Ishikawa (cell line): Measurements from ENCODE around the gene VPS33A.

Experiments used
- CEBPB ChIP-seq: IDR thresholded peaks from 2 replicates; pipeline ENCODE4 v1.6.1; 2012
- CREB1 ChIP-seq: IDR thresholded peaks from 2 replicates; pipeline ENCODE4 v1.6.1; 2012; ENCODE audit warnings: low read depth
- EGR1 ChIP-seq: IDR thresholded peaks from 2 replicates; pipeline ENCODE4 v1.6.1; 2012
- EP300 ChIP-seq: IDR thresholded peaks from 2 replicates; pipeline ENCODE4 v1.6.1; 2012; ENCODE audit warnings: borderline replicate concordance
- NFIC ChIP-seq: IDR thresholded peaks from 2 replicates; pipeline ENCODE4 v1.6.1; 2012
- RAD21 ChIP-seq: IDR thresholded peaks from 2 replicates; pipeline ENCODE4 v1.6.1; 2012; ENCODE audit warnings: low read depth
- TAF1 ChIP-seq: IDR thresholded peaks from 2 replicates; pipeline ENCODE4 v1.6.1; 2012; ENCODE audit warnings: low read depth, mild to moderate bottlenecking
- TCF12 ChIP-seq: IDR thresholded peaks from 2 replicates; pipeline ENCODE4 v1.6.1; 2012; ENCODE audit warnings: low read depth
- YY1 ChIP-seq: IDR thresholded peaks from 2 replicates; pipeline ENCODE4 v1.6.1; 2012; ENCODE audit warnings: low read depth
- ZBTB7A ChIP-seq: IDR thresholded peaks from 2 replicates; pipeline ENCODE4 v1.6.1; 2012; ENCODE audit warnings: low read depth
- TF ChIP-seq, protein P1 (sequence below): IDR thresholded peaks from 2 replicates; pipeline ENCODE4 v1.6.1; 2012
- TF ChIP-seq, protein P2 (sequence below): IDR thresholded peaks from 2 replicates; pipeline ENCODE4 v1.6.1; 2012; ENCODE audit warnings: low read depth, mild to moderate bottlenecking

- TF ChIP-seq TCF12 (no peak), EGR1 (no peak), NFIC (no peak), TAF1 (no peak), RAD21 (no peak), ZBTB7A (no peak), CEBPB (no peak), CREB1 (no peak), EP300 (no peak), YY1 (no peak)
- TF ChIP-seq, protein P1, sequence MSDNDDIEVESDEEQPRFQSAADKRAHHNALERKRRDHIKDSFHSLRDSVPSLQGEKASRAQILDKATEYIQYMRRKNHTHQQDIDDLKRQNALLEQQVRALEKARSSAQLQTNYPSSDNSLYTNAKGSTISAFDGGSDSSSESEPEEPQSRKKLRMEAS: no peak
- TF ChIP-seq, protein P2, sequence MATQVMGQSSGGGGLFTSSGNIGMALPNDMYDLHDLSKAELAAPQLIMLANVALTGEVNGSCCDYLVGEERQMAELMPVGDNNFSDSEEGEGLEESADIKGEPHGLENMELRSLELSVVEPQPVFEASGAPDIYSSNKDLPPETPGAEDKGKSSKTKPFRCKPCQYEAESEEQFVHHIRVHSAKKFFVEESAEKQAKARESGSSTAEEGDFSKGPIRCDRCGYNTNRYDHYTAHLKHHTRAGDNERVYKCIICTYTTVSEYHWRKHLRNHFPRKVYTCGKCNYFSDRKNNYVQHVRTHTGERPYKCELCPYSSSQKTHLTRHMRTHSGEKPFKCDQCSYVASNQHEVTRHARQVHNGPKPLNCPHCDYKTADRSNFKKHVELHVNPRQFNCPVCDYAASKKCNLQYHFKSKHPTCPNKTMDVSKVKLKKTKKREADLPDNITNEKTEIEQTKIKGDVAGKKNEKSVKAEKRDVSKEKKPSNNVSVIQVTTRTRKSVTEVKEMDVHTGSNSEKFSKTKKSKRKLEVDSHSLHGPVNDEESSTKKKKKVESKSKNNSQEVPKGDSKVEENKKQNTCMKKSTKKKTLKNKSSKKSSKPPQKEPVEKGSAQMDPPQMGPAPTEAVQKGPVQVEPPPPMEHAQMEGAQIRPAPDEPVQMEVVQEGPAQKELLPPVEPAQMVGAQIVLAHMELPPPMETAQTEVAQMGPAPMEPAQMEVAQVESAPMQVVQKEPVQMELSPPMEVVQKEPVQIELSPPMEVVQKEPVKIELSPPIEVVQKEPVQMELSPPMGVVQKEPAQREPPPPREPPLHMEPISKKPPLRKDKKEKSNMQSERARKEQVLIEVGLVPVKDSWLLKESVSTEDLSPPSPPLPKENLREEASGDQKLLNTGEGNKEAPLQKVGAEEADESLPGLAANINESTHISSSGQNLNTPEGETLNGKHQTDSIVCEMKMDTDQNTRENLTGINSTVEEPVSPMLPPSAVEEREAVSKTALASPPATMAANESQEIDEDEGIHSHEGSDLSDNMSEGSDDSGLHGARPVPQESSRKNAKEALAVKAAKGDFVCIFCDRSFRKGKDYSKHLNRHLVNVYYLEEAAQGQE: no peak
Measured at GRCh38 chr12:122244565-122245371, 21.5 kb downstream of the VPS33A start.
